ENCODE measurements around the gene GABRR3.

GABRR3 gene

GRCh38 chr3:97948351-97949109 is 86.6 kb downstream of the GABRR3 start:
- DNase-seq (ENCODE audit: low read depth, low spot score): no peak
- in situ Hi-C loops (cut with HindIII; ENCODE audit: low sequenced_read_pairs): no loop called here
- no peak overlapping the region for H3K4me3 ChIP-seq (ENCODE audit: low read depth, low read length)
- TF ChIP-seq, protein P1, sequence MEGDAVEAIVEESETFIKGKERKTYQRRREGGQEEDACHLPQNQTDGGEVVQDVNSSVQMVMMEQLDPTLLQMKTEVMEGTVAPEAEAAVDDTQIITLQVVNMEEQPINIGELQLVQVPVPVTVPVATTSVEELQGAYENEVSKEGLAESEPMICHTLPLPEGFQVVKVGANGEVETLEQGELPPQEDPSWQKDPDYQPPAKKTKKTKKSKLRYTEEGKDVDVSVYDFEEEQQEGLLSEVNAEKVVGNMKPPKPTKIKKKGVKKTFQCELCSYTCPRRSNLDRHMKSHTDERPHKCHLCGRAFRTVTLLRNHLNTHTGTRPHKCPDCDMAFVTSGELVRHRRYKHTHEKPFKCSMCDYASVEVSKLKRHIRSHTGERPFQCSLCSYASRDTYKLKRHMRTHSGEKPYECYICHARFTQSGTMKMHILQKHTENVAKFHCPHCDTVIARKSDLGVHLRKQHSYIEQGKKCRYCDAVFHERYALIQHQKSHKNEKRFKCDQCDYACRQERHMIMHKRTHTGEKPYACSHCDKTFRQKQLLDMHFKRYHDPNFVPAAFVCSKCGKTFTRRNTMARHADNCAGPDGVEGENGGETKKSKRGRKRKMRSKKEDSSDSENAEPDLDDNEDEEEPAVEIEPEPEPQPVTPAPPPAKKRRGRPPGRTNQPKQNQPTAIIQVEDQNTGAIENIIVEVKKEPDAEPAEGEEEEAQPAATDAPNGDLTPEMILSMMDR (IDR thresholded peaks at IDR 0.05; ENCODE audit: low read depth, low read length): no peak

GRCh38 chr3:97942801-97943546 is 92.1 kb downstream of the GABRR3 start:
- in situ Hi-C loops (cut with HindIII; ENCODE audit: low sequenced_read_pairs): no loop called here
- TF ChIP-seq, protein P1 (IDR thresholded peaks at IDR 0.05; ENCODE audit: low read depth, low read length): no peak
- H3K4me3 ChIP-seq (ENCODE audit: low read depth, low read length): no peak overlapping the region
- peak; percentile 33 for DNase-seq (ENCODE audit: low read depth, low spot score)

- no peak overlapping the region for H3K4me3 ChIP-seq (ENCODE audit: low read depth, low read length)
- in situ Hi-C loops (cut with HindIII; ENCODE audit: low sequenced_read_pairs): no loop called here
- DNase-seq (ENCODE audit: low read depth, low spot score): no peak
- TF ChIP-seq, protein P1 (IDR thresholded peaks at IDR 0.05; ENCODE audit: low read depth, low read length): no peak
Observed at GRCh38 chr3:97940034-97940433, 95.1 kb downstream of the GABRR3 start.

DNA sequence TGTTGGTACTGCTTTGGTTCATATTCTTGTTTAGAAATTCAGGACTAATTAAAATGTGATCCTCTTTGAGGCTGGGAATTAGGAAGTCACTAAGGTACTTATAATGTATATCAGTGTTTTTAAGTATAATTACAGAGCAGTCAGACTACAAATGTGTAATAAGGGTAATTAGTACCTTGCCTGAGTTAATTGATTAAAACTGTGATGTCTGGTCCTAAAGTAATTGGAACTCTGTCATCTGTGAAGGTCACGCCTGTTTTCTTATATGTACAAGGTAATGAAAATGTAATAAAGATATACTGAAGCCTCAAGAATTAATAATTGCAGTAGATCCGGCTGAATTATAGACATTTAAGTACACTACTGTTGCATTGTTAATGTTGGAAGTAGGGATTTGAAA is 95.7 kb downstream of the GABRR3 start:
- TF ChIP-seq, protein P1 (IDR thresholded peaks at IDR 0.05; ENCODE audit: low read depth, low read length): no peak
- no peak overlapping the region for H3K4me3 ChIP-seq (ENCODE audit: low read depth, low read length)
- DNase-seq (ENCODE audit: low read depth, low spot score): no peak
- in situ Hi-C loops (cut with HindIII; ENCODE audit: low sequenced_read_pairs): no loop called here

- in situ Hi-C loops (cut with HindIII; ENCODE audit: low sequenced_read_pairs): no loop called here
- TF ChIP-seq, protein P1 (IDR thresholded peaks at IDR 0.05; ENCODE audit: low read depth, low read length): no peak
- DNase-seq (ENCODE audit: low read depth, low spot score): peak; percentile 28
- no peak overlapping the region for H3K4me3 ChIP-seq (ENCODE audit: low read depth, low read length)
Observed at GRCh38 chr3:97938444-97938843, 96.7 kb downstream of the GABRR3 start.

DNA sequence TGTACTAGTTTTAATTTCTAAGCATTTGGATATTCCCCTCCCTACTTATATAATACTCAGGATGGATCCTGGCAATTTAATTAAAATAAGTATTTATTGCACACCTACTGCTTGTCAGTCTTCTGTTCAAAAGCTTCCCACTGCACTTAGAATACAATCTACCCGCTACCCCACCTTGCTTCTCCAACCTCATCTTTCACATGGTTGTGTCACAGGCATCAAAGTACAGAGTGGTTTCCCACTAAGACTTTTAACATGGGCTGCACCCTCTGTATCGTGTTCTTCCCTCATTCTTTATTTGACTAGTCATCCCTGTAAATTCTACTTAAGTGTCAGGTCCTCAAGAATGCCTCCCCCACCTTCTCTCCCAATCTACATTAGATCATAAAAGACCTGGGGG is 97.9 kb downstream of the GABRR3 start:
- TF ChIP-seq, protein P1 (IDR thresholded peaks at IDR 0.05; ENCODE audit: low read depth, low read length): no peak
- no peak overlapping the region for H3K4me3 ChIP-seq (ENCODE audit: low read depth, low read length)
- in situ Hi-C loops (cut with HindIII; ENCODE audit: low sequenced_read_pairs): no loop called here
- no peak for DNase-seq (ENCODE audit: low read depth, low spot score)

Measured in astrocyte of the spinal cord (primary cell).